Immature natural killer cell (primary cell): Measurements from ENCODE around the gene SMKR1. TPM values are rescaled to one million over a fixed set of nuclear protein-coding genes. Genes with fewer than 3 reads are reported as not detected.

Experiments
- DNase-seq, 3 donors: peaks; one replicate each; pipeline ENCODE4 v3.0.0; 2022; ENCODE audit warnings: mixed read lengths in 1 of 3
- H3K27ac Mint-ChIP-seq, 6 donors: one replicate each; pipeline ENCODE4 v1.8.0; 2020; ENCODE audit warnings: mixed read lengths in 6 of 6, mild to moderate bottlenecking in 5 of 6, inconsistent platforms in 4 of 6, moderate library complexity in 3 of 6
- H3K27me3 Mint-ChIP-seq, 3 donors: one replicate each; pipeline ENCODE4 v1.8.0; 2020 to 2021; ENCODE audit warnings: low read depth in 3 of 3, mild to moderate bottlenecking in 3 of 3, mixed read lengths in 3 of 3, moderate library complexity in 3 of 3, inconsistent platforms in 1 of 3
- H3K36me3 Mint-ChIP-seq, 3 donors: one replicate each; pipeline ENCODE4 v1.8.0; 2020; ENCODE audit warnings: mixed read lengths in 3 of 3, inconsistent platforms in 2 of 3, mild to moderate bottlenecking in 2 of 3
- H3K4me1 Mint-ChIP-seq, 2 donors: one replicate each; pipeline ENCODE4 v1.8.0; 2020; ENCODE audit warnings: inconsistent platforms in 2 of 2, mild to moderate bottlenecking in 2 of 2, mixed read lengths in 2 of 2, moderate library complexity in 1 of 2
- H3K4me3 Mint-ChIP-seq, 5 donors: one replicate each; pipeline ENCODE4 v1.8.0; 2020; ENCODE audit warnings: mild to moderate bottlenecking in 5 of 5, mixed read lengths in 5 of 5, inconsistent platforms in 3 of 5, moderate library complexity in 3 of 5
- H3K9me3 Mint-ChIP-seq, 6 donors: one replicate each; pipeline ENCODE4 v1.8.0; 2020; ENCODE audit warnings: mild to moderate bottlenecking in 6 of 6, mixed read lengths in 6 of 6, inconsistent platforms in 4 of 6, moderate library complexity in 3 of 6
- polyA plus RNA-seq, 3 donors: library from polyadenylated mRNA; unstranded; fragments of 300-500 nt; fragmentation: Illumina TruSeq; gene quantifications; one replicate each; pipeline ENCODE4 v1.2.3, GENCODE V29; 2021

The SMKR1 gene
- polyA plus RNA-seq, 3 donors from 2014 or later, result 18.1 to 25.8 (median 19.5) TPM

DNA sequence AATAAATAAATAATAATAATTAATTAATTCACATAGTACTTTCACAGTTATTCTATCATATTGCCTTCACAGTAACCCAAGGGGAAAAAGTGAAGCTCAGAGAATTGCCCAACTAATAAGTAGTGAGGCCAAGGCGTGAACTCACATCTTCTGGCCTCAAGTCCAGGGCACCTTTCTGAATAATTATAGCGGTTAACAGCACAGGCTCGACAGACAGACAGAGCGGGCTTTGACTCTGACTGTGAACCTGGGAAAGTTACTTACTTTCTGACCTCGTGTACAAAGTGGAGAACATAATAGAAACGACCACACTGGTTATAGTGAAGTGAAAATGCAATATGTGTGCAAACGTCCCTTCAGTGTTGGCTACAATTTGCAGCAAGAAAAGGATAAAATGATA is 5.7 kb upstream of the SMKR1 start:
- Mint-ChIP-seq H3K27me3 (peaks cover 0 to 8% (median 3%) of the 10 kb centered on the region in 3 donors), H3K4me1 (peaks cover 45% of the 10 kb centered on the region in 2 donors), H3K36me3 (no peaks in the 10 kb centered on the region), H3K27ac (peak overlapping the region; percentile 15 to 71 (median 66)), H3K9me3 (no peaks in the 10 kb centered on the region), H3K4me3 (peak overlapping the region in 4 of 5 donors; percentile 3 to 59 (median 19))
- DNase-seq, result peak; percentile 25 to 37 (median 26)

DNA sequence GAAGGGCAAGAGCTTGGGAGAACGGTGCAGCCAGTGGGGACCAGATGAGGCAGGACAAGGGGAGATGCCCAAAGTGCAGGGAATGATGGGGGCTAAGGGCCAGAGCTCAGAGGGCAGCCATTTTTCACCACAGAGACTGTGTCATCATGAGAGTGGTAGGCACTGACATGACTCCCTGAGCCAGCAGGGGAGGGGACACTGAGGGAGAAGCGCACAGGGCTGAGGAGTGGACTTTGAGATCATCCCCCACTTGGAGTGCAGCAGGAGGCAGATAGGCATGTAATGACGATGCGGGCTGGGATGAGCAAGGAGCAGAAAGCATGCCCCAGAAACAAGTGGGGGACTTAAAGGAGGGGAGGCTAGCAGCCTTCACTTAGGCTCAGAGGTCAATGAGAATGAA is 5.2 kb upstream of the SMKR1 start:
- Mint-ChIP-seq H3K27ac (peak overlapping the region; percentile 15 to 71 (median 66)), H3K4me1 (peaks cover 47 to 50% of the 10 kb centered on the region in 2 donors), H3K27me3 (peaks cover 3 to 8% (median 5%) of the 10 kb centered on the region in 3 donors), H3K9me3 (no peaks in the 10 kb centered on the region), H3K4me3 (peak overlapping the region in 4 of 5 donors; percentile 5 to 59 (median 19)), H3K36me3 (no peaks in the 10 kb centered on the region)
- DNase-seq, result no peak

DNA sequence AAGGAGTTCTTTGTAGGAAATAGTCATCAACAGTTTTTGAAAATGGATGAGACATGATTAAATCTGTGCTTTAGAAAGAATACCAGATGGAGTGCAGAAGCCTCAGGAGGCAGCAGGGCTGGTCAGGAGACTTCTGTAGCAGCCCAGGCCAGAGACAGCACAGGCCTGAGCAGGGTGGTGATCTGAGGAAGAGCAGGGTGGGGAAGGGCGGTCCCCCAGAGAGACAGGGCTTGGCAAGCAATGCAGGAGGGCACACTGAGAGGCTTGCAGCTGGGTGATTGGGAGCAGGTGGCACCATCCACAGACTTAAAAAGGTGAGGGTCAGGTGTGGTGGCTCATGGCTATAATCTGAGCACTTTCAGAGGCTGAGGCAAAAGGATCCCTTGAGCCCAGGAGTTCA is 4.3 kb upstream of the SMKR1 start:
- DNase-seq, result no peak
- H3K9me3 Mint-ChIP-seq, result no peaks in the 10 kb centered on the region
- H3K27ac Mint-ChIP-seq, result peak overlapping the region in 2 of 6 donors; percentile 60 to 76
- H3K27me3 Mint-ChIP-seq, result peaks cover 5 to 9% (median 7%) of the 10 kb centered on the region in 3 donors
- H3K4me3 Mint-ChIP-seq, result no peak overlapping the region
- H3K36me3 Mint-ChIP-seq, result no peaks in the 10 kb centered on the region
- H3K4me1 Mint-ChIP-seq, result peaks cover 49 to 52% of the 10 kb centered on the region in 2 donors

DNA sequence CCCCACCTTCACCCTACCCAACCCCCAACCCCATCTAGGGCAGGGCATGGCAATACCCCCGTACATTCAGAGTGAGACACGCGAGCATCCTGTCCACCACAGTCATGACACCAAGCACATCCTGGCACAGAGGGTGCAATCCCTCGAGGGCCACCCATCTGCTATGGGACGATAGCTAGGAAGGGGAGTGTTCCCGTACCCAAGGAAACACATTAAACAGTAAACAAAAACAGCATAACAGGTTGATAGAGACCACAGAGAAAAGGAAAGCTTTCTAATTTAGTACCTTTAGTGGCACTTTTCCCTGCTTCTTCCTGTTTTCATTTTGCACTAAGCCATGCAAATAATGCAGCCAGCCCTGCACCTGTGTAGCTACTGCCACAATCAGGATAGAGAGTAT is 2.3 kb upstream of the SMKR1 start:
- peak; percentile 26 to 42 (median 35) for DNase-seq
- H3K36me3 Mint-ChIP-seq, result no peaks in the 10 kb centered on the region
- peak overlapping the region in 4 of 5 donors; percentile 41 to 72 (median 48) for H3K4me3 Mint-ChIP-seq
- peaks cover 6 to 12% (median 10%) of the 10 kb centered on the region in 3 donors for H3K27me3 Mint-ChIP-seq
- H3K27ac Mint-ChIP-seq, result peak overlapping the region; percentile 46 to 98 (median 86)
- H3K4me1 Mint-ChIP-seq, result peaks cover 59 to 70% of the 10 kb centered on the region in 2 donors
- H3K9me3 Mint-ChIP-seq, result no peaks in the 10 kb centered on the region

DNA sequence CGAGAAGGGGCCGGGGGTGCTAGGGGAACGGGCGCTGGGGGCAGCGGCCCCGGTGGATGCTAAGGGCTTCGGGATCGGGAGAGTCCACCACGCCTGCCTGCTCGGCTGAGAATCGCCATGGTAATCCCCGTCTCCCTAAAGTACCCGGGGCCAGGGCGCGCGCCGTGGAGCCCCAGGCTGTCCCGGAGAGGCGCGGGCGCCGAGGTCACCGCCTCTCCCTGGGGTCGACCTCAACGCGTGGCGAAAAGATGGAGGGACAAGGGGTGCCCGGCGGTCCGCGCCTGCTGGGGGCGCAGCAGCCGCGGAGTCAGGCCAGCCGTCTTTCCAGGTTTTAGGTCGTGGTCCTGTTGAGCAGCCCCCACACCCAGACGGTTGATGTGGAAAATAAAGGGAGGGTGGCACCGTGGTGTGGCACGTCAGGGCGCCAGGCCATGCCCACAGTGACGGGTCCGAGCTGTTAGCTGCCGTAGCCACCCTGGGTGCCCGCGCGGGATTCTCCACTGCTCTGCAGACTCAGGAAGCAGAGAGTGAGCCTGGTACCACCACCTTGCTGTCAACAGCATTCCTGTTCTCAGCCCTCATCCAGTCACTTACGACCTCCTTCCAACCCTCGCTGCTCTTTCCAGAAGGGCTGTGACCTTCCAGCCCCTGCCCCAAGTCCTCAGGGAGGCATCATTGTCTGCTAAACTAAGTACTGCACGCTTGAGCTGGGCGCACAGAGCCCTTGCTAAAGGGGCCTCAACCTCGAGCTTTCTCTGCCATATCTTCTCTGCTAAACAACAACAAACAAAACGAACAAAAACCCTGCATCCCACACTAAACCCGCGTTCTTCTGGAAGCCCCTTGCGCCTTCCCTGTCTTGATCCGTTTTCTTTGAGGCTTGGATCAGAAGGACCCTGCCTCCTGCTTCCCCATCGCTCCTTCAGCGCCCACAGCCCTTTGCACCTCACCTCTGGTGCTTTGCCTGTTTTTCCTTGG is 666 bp downstream of the SMKR1 start:
- Mint-ChIP-seq H3K27me3 (peaks cover 6 to 10% (median 10%) of the 10 kb centered on the region in 3 donors), H3K27ac (peak overlapping the region; percentile 83 to 97 (median 88)), H3K36me3 (no peaks in the 10 kb centered on the region), H3K9me3 (no peaks in the 10 kb centered on the region), H3K4me1 (peaks cover 37 to 46% of the 10 kb centered on the region in 2 donors), H3K4me3 (peak overlapping the region; percentile 75 to 90 (median 86))
- DNase-seq, result no peak

DNA sequence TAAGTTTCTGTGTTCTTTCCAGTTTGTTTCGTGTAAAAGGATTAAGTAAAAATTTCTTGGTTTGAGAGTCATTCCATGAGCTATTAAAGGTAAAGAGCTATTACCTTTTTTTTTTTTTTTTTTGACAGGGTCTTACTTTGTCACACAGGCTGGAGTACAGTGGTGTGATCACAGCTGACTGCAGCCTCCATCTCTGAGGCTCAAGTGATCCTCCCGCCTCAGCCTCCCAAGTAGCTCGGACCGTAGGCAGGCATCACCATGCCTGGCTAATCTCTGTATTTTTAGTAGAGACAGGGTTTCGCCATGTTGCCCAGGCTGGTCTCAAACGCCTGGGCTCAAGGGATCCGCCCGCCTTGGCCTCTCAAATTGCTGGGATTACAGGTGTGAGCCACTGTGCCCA is 1.4 kb downstream of the SMKR1 start:
- peak overlapping the region; percentile 83 to 97 (median 88) for H3K27ac Mint-ChIP-seq
- DNase-seq, result no peak
- peak overlapping the region; percentile 75 to 90 (median 86) for H3K4me3 Mint-ChIP-seq
- no peaks in the 10 kb centered on the region for H3K9me3 Mint-ChIP-seq
- peaks cover 35 to 43% of the 10 kb centered on the region in 2 donors for H3K4me1 Mint-ChIP-seq
- H3K36me3 Mint-ChIP-seq, result no peaks in the 10 kb centered on the region
- peaks cover 6 to 10% (median 7%) of the 10 kb centered on the region in 3 donors for H3K27me3 Mint-ChIP-seq

DNA sequence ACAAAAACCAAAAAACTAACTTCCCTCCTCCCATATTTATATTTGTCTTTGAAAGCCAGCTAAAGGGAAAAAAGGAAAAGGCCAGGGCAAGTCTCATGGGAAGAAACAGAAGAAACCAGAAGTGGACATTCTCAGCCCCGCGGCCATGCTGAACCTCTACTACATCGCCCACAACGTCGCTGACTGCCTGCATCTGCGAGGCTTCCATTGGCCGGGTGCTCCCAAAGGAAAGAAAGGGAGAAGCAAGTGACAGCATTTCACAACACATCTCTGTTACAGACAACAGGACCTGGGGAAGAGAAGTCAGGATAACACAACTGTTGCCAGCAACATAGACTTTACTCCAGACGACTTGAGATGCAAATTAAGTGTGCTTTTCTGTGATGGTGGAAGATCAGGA is 9.9 kb downstream of the SMKR1 start:
- H3K4me1 Mint-ChIP-seq, result peaks cover 11 to 19% of the 10 kb centered on the region in 2 donors

DNA sequence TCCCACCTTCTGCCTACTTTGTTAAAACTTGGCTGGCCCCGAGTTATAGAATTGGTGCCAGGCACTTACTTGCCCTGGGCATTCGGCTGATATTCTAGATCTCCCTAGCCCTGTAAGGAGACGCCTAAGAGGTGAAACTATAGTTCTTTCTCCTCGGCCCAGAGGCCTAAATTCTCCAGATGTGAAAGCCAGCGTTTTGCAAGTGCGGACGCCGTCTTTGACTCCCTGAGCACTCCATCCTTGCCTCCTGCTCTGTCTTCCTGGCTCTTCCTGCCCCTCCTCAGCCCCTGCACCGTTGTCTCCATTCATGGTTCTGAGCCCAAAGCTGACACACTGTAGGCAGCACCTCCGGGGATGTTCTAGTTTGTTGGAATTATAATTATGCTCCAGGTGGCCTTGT is 11.2 kb downstream of the SMKR1 start:
- Mint-ChIP-seq H3K36me3 (peaks cover 0 to 10% (median 3%) of the 10 kb centered on the region in 3 donors), H3K4me3 (no peak overlapping the region), H3K4me1 (peaks cover 18 to 20% of the 10 kb centered on the region in 2 donors), H3K27me3 (peaks cover 0 to 2% (median 1%) of the 10 kb centered on the region in 3 donors), H3K27ac (no peak overlapping the region), H3K9me3 (no peaks in the 10 kb centered on the region)
- DNase-seq, result no peak

More for the DNA sequence above, 9.9 kb downstream of the SMKR1 start:
- H3K4me3 Mint-ChIP-seq, result no peak overlapping the region
- peaks cover 0 to 10% (median 0%) of the 10 kb centered on the region in 3 donors for H3K36me3 Mint-ChIP-seq
- DNase-seq, result no peak
- H3K9me3 Mint-ChIP-seq, result no peaks in the 10 kb centered on the region
- H3K27ac Mint-ChIP-seq, result peak overlapping the region in 1 of 6 donors; percentile 59
- H3K27me3 Mint-ChIP-seq, result peaks cover 0 to 2% (median 1%) of the 10 kb centered on the region in 3 donors

DNA sequence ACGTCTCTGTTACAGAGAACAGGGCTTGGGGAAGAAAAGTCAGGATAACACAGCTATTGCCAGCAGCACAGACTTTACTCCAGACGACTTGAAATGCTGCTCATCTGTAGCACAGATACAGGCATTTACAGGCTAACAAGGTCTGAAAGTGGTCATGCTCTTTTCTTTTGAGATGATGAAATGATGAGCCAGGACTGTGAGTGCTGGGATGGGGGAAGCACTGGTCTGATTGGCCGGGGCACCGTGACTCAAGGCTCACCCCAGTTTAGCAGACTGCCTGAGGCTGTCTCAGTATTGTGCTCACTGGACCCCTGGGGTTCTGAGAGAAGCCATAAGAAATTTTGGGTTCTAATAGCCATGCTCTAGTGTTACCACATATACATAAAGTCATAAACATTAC is 12.4 kb downstream of the SMKR1 start:
- H3K9me3 Mint-ChIP-seq, result no peaks in the 10 kb centered on the region
- H3K4me1 Mint-ChIP-seq, result peaks cover 18 to 22% of the 10 kb centered on the region in 2 donors

DNA sequence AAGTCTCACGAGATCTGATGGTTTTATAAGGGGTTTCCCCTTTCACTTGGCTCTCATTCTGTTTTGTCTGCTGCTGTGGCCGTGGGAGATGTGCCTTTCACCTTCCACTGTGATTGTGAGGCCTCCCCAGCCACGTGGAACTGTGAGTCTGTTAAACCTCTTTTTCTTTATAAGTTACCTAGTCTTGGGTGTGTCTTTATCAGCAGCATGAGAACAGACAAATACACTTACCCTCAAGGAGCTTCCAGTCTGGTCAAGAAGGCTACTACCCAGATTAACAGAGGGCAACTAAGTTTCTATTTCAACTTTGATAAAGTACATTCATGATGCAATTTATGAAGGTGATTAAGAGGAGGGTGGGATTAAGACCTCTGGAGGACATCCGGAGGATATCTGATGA is 13.1 kb downstream of the SMKR1 start:
- H3K9me3 Mint-ChIP-seq, result no peaks in the 10 kb centered on the region
- H3K36me3 Mint-ChIP-seq, result peaks cover 0 to 5% (median 3%) of the 10 kb centered on the region in 3 donors
- no peak for DNase-seq
- peaks cover 18 to 22% of the 10 kb centered on the region in 2 donors for H3K4me1 Mint-ChIP-seq
- H3K27ac Mint-ChIP-seq, result peak overlapping the region in 2 of 6 donors; percentile 41 to 55
- no peak overlapping the region for H3K4me3 Mint-ChIP-seq
- H3K27me3 Mint-ChIP-seq, result peaks cover 0 to 2% (median 1%) of the 10 kb centered on the region in 3 donors

More for the DNA sequence above, 12.4 kb downstream of the SMKR1 start:
- H3K27me3 Mint-ChIP-seq, result peaks cover 0 to 2% (median 1%) of the 10 kb centered on the region in 3 donors
- peaks cover 0 to 10% (median 3%) of the 10 kb centered on the region in 3 donors for H3K36me3 Mint-ChIP-seq
- no peak for DNase-seq
- no peak overlapping the region for H3K27ac Mint-ChIP-seq
- H3K4me3 Mint-ChIP-seq, result no peak overlapping the region

DNA sequence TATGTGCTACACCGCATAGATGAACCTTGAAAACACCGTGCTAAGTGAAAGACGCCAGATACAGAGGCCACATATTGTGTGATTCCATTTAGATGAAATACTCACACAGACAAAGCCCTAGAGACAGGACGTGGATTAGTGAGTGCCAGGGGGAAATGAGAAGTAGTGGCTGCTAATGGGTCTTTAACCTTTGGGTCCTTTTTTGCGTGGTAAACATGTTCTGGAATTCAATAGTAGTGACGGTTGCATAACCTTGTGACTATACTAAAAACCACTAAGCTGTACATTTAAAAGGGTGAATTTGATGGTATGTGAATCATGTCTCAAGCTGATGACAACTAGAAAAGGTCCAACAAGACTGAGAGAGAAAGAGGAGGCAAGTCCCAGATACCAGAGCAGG is 15.6 kb downstream of the SMKR1 start:
- H3K4me3 Mint-ChIP-seq, result no peak overlapping the region
- no peaks in the 10 kb centered on the region for H3K9me3 Mint-ChIP-seq
- peaks cover 0 to 7% (median 5%) of the 10 kb centered on the region in 3 donors for H3K36me3 Mint-ChIP-seq
- H3K27ac Mint-ChIP-seq, result peak overlapping the region in 3 of 6 donors; percentile 6 to 45 (median 12)
- DNase-seq, result no peak
- peaks cover 30% of the 10 kb centered on the region in 2 donors for H3K4me1 Mint-ChIP-seq
- peaks cover 0 to 2% (median 1%) of the 10 kb centered on the region in 3 donors for H3K27me3 Mint-ChIP-seq

DNA sequence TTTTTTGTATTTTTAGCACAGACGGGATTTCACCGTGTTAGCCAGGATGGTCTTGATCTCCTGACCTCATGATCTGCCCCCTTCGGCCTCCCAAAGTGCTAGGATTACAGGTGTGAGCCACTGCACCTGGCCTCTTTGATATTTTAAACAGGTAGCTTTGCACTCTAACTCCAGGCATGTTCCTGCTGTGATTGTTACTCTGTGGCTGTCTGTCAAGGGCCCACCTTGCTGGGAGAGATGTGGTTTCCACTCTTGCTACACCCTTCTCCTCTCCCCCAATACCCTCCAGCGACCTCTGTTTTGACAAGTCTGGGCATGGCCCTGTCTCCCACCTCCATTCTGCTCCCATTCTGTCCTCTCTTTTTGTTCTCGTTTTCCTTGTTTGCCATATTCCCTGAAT is 17.1 kb downstream of the SMKR1 start:
- Mint-ChIP-seq H3K4me3 (no peak overlapping the region), H3K36me3 (peaks cover 0 to 10% (median 0%) of the 10 kb centered on the region in 3 donors), H3K27me3 (peaks cover 0 to 3% (median 1%) of the 10 kb centered on the region in 3 donors), H3K4me1 (peaks cover 39 to 40% of the 10 kb centered on the region in 2 donors), H3K27ac (peak overlapping the region in 2 of 6 donors; percentile 24 to 74), H3K9me3 (no peaks in the 10 kb centered on the region)
- no peak for DNase-seq

DNA sequence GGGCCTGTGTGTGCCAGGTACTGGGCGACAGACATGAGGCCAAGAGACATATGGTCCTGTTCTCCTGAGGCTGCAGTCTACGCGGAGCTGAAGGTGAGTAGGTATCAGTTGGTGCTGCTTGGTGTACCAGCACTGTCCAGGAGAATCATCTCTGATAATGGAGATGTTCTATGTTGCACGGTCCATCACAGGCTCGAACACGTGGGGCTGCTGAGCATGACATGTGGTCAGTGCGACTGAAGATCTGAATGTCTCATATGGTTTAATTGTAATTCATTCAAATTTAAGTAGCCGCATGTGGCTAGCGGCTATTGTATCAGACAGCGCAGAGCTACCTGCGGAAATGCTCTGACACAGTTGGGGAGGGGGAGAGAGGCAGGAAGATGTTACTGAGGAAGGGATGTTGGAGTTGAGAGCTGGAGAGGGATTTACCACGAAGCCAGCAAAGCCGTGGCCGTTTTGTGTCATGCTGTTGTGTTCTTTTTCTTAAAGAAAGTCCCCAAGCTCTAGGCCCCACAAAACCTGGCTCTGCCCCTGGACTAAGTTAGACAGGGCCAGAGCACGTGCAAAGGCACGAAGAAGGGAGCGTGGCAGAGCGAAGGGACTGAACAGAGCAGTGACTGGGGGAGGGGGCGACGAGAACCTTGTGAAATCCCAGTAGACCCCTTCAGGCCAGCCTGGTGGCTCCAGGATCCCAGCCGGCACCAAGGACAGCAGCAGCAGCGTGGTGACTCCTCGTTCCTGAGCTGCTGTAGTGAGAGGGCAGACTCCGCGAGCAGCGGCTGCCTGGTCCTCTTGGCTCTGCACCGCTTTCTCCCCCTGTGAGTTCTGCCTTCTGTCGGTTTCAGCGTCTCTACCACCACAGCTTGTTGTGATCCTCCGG is 20.0 kb downstream of the SMKR1 start:
- peak overlapping the region; percentile 15 to 69 (median 43) for H3K27ac Mint-ChIP-seq
- peaks cover 1 to 9% (median 2%) of the 10 kb centered on the region in 3 donors for H3K27me3 Mint-ChIP-seq
- peak overlapping the region in 1 of 5 donors; percentile 27 for H3K4me3 Mint-ChIP-seq

More for the DNA sequence above, 20.0 kb downstream of the SMKR1 start:
- Mint-ChIP-seq H3K36me3 (peaks cover 0 to 10% (median 0%) of the 10 kb centered on the region in 3 donors), H3K9me3 (no peaks in the 10 kb centered on the region), H3K4me1 (peaks cover 47 to 63% of the 10 kb centered on the region in 2 donors)
- DNase-seq, result no peak
